Stimulated activated naive CD8-positive, alpha-beta T cell treated with anti-CD3 and anti-CD28 coated beads, Interleukin-15, amount 100 ng/mL, for 72 hours (primary cell): ENCODE results near the gene CNPPD1.

ENCODE experiments used
- ATAC-seq: fragments of 150-1000 bp; cut with Tn5 transposase; 2 replicates; pipeline ENCODE4 v1.10.0; 2021; ENCODE audit warnings: mild to moderate bottlenecking, moderate library complexity
- DNase-seq, 2 donors: peaks; one replicate each; pipeline ENCODE4 v3.0.0; 2021 to 2022
- H3K27ac Mint-ChIP-seq, 2 donors: one replicate each; pipeline ENCODE4 v1.8.0; 2022; ENCODE audit warnings: mild to moderate bottlenecking in 2 of 2, mixed read lengths in 2 of 2, moderate library complexity in 2 of 2
- H3K27me3 Mint-ChIP-seq: one replicate; pipeline ENCODE4 v1.8.0; 2022; ENCODE audit warnings: mixed read lengths
- H3K4me1 Mint-ChIP-seq: one replicate; pipeline ENCODE4 v1.8.0; 2022; ENCODE audit warnings: mild to moderate bottlenecking, mixed read lengths
- H3K4me3 Mint-ChIP-seq, 2 donors: one replicate each; pipeline ENCODE4 v1.8.0; 2022; ENCODE audit warnings: mild to moderate bottlenecking in 2 of 2, mixed read lengths in 2 of 2, moderate library complexity in 1 of 2
- H3K9me3 Mint-ChIP-seq, 2 donors: one replicate each; pipeline ENCODE4 v1.8.0; 2022; ENCODE audit warnings: mixed read lengths in 2 of 2

Gene CNPPD1

DNA sequence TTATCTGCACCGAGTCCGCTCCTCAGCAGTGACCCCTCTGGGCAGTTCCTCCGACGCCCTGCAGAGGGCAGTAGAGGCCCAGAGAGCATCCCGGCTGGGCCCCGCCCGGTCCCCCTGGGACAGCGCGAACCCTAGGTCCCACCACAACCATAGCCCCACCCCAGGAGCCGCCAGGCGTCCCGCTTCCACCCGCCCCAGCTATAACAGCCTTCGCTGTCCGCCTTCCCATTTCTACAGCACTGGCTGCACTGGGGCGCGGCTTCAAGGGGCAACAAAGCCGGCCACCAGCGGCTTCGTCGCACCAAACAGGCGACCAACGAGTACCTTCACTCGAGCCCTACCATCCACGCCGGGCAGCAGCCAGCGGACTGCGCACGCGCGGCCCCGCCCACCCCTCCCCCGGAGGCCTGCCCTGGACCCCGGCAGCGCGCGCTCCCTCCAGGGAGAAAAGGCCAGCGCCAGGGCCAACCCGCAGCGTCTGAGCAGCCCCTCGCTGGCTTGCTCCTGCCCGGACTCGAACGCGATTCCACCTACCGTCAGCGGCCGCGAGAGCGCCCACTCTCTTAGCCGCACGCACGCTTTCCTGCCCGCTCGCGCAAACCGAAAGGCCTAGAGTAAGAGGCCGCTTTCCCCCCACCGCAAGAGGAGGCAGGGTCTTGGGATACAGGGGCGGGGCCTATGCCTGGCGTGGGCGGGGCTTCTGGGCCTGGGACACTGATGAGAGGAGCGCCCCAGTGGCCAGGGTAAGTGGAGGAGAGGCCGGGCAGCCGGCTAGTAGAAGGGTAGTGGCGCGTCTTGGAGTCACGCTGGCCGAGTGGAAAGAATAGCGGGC is 16.3 kb downstream of the CNPPD1 start, which contains the start of gene NHEJ1:
NHEJ1 (minus strand) TSS at position 630 of the 832 bp plus-strand sequence. CDS start 2,453 bp downstream, outside the sequence.
- peak within 1 kb of the TSS; percentile 94 to 96 for H3K4me3 Mint-ChIP-seq
- no peaks in the 10 kb centered on the region for H3K9me3 Mint-ChIP-seq
- ATAC-seq (peak; percentile 91), DNase-seq (peak; percentile 94 to 95)
- H3K27me3 Mint-ChIP-seq = no peaks in the 10 kb centered on the region
- H3K27ac Mint-ChIP-seq = peak within 1 kb of the TSS; percentile 95 to 96
- H3K4me1 Mint-ChIP-seq = peaks cover 26% of the 10 kb centered on the region

DNA sequence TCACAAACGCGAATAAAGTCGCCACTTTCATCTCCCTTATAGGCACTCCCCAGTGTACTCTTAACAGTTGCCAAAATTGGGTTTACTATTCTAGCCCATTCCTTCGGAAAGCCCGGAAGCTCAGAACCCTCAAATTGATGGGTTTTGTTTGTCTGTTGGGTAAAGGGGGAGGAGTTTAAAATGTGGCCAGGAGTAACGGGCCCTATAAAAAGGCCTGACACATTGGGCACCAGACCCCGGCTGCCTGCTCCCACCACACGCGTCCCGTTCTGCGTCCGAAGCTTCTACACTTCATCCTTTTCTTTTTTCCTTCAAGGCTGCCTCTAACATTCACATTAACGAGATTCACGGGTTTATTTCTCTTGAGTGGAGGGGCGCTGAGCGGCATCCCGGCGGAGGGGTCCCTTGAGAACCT is 16.9 kb downstream of the CNPPD1 start:
- no peaks in the 10 kb centered on the region for H3K9me3 Mint-ChIP-seq
- ATAC-seq (peak; percentile 1), DNase-seq (no peak)
- no peaks in the 10 kb centered on the region for H3K27me3 Mint-ChIP-seq
- peak overlapping the region; percentile 80 to 96 for H3K27ac Mint-ChIP-seq
- H3K4me3 Mint-ChIP-seq = peak overlapping the region; percentile 94 to 96
- H3K4me1 Mint-ChIP-seq = peaks cover 26% of the 10 kb centered on the region

DNA sequence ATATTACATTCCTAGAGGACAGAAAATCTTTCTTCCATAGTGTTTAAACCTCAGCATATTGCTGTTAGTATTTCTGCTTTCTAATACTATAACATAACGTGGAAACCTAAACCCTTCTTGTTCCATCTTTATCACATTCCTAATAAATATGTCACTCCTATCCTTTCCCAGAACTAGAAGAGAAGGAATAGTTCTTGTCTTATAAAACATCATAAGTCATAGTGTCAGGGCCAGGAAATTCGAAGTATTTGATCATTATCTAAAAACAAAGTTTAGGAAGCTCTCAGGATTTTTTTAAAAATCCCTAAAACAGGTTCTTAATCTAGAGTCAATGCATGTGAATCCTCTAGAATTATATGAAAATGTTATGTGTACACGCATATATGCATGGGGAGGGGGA is 18.1 kb downstream of the CNPPD1 start:
- no peak for DNase-seq
- H3K4me3 Mint-ChIP-seq = no peak overlapping the region
- ATAC-seq = no peak
- peaks cover 26% of the 10 kb centered on the region for H3K4me1 Mint-ChIP-seq
- no peak overlapping the region for H3K27ac Mint-ChIP-seq
- H3K27me3 Mint-ChIP-seq = no peaks in the 10 kb centered on the region
- H3K9me3 Mint-ChIP-seq = no peaks in the 10 kb centered on the region

DNA sequence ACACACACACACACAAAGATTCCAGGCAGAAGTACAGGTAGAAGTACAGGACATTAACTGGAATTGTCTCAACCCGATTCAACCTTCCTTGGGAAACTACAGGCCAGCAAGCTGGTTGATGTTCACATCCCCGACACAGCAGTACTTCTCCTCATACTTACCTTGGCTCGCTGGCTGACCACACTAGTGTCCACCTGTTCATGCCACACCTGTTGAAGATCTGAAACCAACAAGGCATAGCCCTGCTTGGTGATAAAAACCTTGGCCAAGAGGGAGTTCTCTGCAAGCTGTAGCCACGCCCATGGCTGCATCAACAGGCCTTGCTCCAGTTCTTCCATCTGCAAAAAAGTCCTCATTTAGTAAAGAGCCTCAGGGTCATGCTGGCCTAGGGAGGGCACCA is 18.7 kb downstream of the CNPPD1 start:
- H3K27me3 Mint-ChIP-seq = no peaks in the 10 kb centered on the region
- peaks cover 26% of the 10 kb centered on the region for H3K4me1 Mint-ChIP-seq
- DNase-seq = no peak
- H3K27ac Mint-ChIP-seq = no peak overlapping the region
- ATAC-seq = no peak
- H3K4me3 Mint-ChIP-seq = no peak overlapping the region
- H3K9me3 Mint-ChIP-seq = no peaks in the 10 kb centered on the region

DNA sequence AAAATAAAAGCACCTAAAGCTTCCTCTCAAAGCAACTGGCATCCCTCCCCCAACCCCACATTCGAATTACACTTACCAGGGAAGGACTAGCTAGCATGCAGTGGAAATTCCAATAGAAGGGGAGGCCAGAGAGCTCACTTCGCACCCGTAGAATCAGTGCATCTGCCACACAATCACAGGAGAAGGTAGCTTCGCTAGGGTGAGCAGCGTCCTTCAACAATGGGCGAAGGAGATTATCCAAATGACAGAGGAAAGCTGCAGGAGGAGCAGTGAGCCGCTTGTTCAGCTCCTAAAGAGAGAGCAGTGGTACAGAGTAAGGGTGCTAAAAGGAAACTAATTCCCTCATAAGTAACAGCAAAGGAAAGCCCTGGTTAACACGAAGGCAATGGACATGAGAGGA is 19.3 kb downstream of the CNPPD1 start:
- H3K4me3 Mint-ChIP-seq = no peak overlapping the region
- no peak overlapping the region for H3K27ac Mint-ChIP-seq
- peaks cover 26% of the 10 kb centered on the region for H3K4me1 Mint-ChIP-seq
- no peaks in the 10 kb centered on the region for H3K9me3 Mint-ChIP-seq
- H3K27me3 Mint-ChIP-seq = no peaks in the 10 kb centered on the region
- DNase-seq (no peak), ATAC-seq (no peak)

DNA sequence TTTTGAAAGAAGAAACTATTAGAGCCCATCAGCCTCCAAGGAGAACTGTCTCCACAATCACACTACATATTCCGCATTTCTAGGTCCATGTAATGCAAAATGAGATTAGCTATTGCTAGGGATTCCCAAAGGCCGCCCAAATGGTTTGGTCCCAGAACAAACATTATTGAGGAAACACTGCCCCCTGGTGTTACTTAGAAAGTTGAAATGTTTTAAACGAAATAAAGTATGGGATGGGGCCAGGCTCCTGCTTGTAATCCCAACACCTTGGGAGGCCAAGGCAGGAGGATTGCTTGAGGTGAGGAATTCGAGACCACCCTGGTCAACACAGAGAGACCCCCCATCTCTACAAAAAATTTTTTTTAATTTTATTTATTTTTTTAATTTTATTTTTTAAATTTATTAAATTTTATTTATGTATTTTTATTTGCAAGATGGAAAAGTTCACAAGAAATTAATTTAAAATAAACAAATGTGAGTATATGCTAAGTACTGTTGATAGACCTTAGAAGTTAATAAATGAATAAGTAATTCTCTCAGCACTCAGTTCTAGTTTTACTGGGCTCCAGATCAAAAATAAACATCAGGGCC is 21.6 kb downstream of the CNPPD1 start:
- H3K27me3 Mint-ChIP-seq = no peaks in the 10 kb centered on the region
- no peak overlapping the region for H3K27ac Mint-ChIP-seq
- H3K9me3 Mint-ChIP-seq = no peaks in the 10 kb centered on the region
- H3K4me3 Mint-ChIP-seq = no peak overlapping the region
- ATAC-seq (peak; percentile 32), DNase-seq (peak; percentile 27 to 36)
- H3K4me1 Mint-ChIP-seq = peaks cover 14% of the 10 kb centered on the region

DNA sequence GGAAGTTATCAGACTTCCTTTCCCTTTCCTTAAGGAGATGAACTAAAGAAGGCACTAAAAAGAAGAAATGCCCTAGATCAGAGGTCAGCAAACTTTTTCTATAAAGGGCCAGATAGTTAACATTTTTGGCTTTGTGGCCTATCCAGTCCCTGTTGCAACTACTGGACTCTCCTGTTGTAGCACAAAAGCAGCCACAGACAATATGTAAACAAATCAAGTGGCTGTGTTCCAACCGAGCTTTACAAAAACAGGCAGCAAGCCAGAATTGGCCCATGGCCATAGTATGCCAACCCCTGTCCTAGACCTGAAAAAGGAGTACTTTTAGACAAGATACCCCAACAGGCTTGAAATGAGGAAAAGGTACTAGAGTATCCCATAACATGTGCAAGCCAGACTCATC is 27.1 kb downstream of the CNPPD1 start:
- H3K4me3 Mint-ChIP-seq = no peak overlapping the region
- no peaks in the 10 kb centered on the region for H3K9me3 Mint-ChIP-seq
- DNase-seq (no peak), ATAC-seq (no peak)
- H3K4me1 Mint-ChIP-seq = no peaks in the 10 kb centered on the region
- H3K27me3 Mint-ChIP-seq = no peaks in the 10 kb centered on the region
- H3K27ac Mint-ChIP-seq = no peak overlapping the region

DNA sequence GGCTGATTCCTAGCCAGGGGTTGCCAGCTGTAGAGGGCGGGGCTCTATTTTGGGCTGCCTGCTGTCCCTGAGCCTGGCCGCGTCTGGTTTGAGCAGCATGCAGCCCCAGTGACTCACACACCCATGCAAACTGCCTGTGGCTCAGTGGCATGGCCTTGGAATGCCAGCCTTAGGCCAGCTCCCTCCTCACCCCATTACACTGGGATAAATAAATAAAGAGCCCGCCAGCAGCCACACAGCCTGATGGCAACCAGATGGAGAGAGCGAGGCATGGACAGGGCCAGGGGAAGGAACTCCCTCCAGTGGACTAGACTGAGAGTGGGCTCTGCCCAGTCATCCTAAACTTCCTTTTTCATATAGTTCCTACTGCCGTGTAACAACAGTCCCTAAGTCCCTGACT is 34.4 kb downstream of the CNPPD1 start:
- ATAC-seq (no peak), DNase-seq (no peak)
- Mint-ChIP-seq H3K27me3 (no peaks in the 10 kb centered on the region), H3K27ac (peak overlapping the region in 1 of 2 donors; percentile 51), H3K9me3 (no peaks in the 10 kb centered on the region), H3K4me3 (no peak overlapping the region), H3K4me1 (no peaks in the 10 kb centered on the region)

DNA sequence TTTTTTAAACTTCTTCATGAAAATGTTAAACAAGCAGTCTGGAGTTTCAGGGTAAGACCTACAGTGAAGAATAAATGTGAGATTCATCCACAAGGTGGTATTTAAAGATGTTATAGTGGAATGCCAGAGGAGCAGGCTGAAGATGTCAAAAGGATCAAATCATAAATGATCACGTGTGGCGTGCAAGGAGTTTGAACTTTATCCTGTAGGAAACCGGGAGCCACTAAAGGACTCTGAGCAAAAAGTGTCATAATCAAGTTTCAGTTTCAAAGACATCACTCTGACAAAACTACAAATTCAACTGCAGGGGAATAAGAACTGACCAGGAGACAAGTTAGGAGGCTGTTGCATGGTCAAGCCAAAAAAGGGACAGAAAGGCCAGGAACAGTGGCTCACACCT is 36.0 kb downstream of the CNPPD1 start:
- Mint-ChIP-seq H3K4me1 (no peaks in the 10 kb centered on the region), H3K9me3 (no peaks in the 10 kb centered on the region), H3K27me3 (no peaks in the 10 kb centered on the region), H3K27ac (peak overlapping the region in 1 of 2 donors; percentile 13), H3K4me3 (no peak overlapping the region)
- DNase-seq = no peak
- no peak for ATAC-seq

DNA sequence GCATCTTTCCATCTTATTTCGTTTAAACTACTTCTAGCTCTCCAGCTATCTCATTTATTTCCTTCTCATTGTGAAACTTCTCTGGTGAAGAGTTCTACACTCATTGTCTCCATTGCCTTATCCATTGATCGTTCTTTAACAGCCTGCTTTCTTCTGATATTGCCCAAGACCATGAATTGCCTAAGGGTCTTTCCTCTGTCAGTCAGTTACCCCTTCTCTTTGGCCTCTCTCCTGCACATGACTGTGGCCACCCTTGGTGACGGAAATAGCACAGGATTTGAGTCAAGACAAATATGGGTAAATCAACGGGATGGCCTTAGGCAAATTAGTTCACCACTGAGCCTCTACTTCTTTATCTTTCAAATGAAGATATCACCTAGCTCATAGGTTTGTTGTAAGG is 42.7 kb downstream of the CNPPD1 start:
- no peak overlapping the region for H3K4me3 Mint-ChIP-seq
- H3K27ac Mint-ChIP-seq = no peak overlapping the region
- H3K4me1 Mint-ChIP-seq = peaks cover 12% of the 10 kb centered on the region
- no peak for DNase-seq
- ATAC-seq = no peak
- H3K27me3 Mint-ChIP-seq = no peaks in the 10 kb centered on the region
- H3K9me3 Mint-ChIP-seq = no peaks in the 10 kb centered on the region

DNA sequence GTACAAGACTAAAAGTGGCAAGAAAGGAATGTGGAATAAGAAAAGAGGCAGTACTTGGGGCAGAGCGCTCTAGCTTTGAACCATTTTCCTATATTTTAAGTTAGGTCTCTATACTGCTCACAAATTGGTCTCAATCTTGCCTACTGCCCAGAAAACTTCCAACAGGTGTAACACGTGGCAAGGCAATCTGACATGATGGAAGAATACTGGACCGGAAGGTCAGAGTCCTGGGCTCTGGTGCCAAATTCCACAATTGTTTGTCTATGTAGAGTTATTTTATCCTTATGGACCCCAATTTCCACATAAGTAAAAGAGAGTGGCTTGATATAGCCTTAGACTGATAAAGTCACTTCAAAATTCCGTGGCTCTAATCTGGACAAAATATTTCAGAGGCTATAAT is 45.0 kb downstream of the CNPPD1 start:
- Mint-ChIP-seq H3K27me3 (no peaks in the 10 kb centered on the region), H3K27ac (no peak overlapping the region), H3K4me3 (no peak overlapping the region), H3K4me1 (peaks cover 18% of the 10 kb centered on the region), H3K9me3 (no peaks in the 10 kb centered on the region)
- DNase-seq (no peak), ATAC-seq (no peak)

DNA sequence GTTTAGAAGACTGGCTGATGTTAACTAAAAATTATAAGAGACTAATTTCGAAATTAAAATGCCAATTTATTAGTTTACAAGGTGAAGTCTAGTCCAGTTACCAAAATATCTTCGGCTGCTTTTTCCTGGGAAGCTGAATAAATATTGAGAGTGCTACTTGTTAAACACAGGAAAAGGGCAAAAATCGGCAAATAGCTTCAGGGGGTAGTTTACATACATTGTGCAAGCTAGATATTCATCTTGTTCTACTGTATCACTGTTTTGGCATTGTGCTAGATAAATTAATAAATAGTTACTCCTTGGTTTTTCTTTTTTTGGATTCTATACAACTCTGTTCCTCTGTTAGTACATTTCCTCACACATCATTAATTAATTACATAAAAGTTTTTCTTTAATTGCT is 45.4 kb downstream of the CNPPD1 start:
- peaks cover 18% of the 10 kb centered on the region for H3K4me1 Mint-ChIP-seq
- DNase-seq (no peak), ATAC-seq (no peak)
- H3K9me3 Mint-ChIP-seq = no peaks in the 10 kb centered on the region
- H3K27me3 Mint-ChIP-seq = no peaks in the 10 kb centered on the region
- H3K4me3 Mint-ChIP-seq = no peak overlapping the region
- no peak overlapping the region for H3K27ac Mint-ChIP-seq

DNA sequence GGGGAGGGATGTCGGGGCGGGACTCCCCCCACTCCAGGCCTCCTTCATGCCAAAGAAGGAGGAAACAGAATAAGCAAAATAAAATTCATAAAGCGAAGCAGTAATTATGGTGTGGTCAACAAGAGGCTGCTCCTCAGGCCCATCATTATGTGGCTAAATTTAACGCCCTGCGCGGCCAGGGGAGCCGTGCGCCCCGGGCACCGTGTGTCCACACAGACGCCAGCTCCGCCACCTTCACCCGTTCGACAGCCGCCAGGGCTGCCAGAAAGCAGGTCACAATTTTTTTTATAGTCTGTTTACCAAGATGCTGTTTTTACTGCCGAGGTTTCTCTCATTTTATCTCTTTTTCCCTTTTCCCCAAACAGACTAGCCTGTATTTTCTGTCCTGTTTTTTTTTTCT is 47.1 kb downstream of the CNPPD1 start:
- Mint-ChIP-seq H3K4me3 (no peak overlapping the region), H3K27ac (no peak overlapping the region), H3K9me3 (no peaks in the 10 kb centered on the region), H3K4me1 (peaks cover 29% of the 10 kb centered on the region), H3K27me3 (no peaks in the 10 kb centered on the region)
- DNase-seq (no peak), ATAC-seq (no peak)

DNA sequence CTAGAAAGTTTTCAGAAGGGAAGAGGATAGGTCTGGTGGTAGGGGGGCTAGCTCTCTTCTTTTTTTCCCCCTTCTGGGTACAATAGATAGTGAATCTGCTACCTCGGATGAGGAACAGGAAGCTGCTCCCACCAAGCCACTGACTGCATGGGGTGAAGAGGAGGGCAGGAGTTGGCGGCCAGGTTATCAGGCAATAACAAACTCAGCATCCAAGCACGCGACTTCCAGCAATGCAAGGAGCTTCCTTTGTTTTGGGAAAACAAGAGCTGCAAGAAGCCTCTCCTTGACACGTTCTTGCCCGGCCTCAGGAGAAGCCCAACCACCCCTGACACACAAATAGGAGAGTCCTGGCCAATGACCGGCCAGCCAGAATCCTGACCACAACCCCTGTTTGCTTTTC is 48.3 kb downstream of the CNPPD1 start:
- no peaks in the 10 kb centered on the region for H3K27me3 Mint-ChIP-seq
- ATAC-seq = no peak
- no peaks in the 10 kb centered on the region for H3K9me3 Mint-ChIP-seq
- no peak for DNase-seq
- no peak overlapping the region for H3K27ac Mint-ChIP-seq
- H3K4me3 Mint-ChIP-seq = no peak overlapping the region
- peaks cover 31% of the 10 kb centered on the region for H3K4me1 Mint-ChIP-seq

DNA sequence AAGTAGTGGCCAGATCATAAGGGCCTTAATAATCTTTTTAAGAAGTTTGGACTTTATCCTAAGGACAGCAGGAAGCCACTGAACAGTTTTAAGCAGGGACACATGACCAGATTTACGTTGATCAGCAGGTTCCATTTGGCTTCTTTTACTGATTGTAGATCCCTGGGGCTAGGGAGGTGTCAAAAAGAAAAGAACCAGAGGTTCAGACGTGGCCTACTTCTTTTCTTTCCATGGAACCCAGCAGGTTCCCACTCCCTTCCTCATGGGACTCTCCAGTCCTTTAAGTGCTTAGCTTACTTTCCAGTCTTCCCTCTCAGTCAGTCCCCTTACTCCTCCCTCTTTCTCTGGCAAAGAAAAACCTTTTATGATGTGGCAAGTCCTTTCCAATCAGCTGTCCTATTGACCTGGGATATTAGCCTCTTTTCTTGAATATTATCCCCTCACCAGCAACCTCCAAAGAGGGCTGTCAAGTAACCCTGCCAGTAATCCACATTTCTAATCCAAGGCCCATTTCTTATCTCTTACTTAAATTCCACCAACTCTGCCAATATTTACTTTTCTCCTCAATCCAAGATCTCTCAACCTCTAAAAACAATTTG is 49.6 kb downstream of the CNPPD1 start:
- no peak for ATAC-seq
- Mint-ChIP-seq H3K27ac (no peak overlapping the region), H3K4me1 (peaks cover 26% of the 10 kb centered on the region), H3K27me3 (no peaks in the 10 kb centered on the region), H3K4me3 (no peak overlapping the region), H3K9me3 (no peaks in the 10 kb centered on the region)
- no peak for DNase-seq

DNA sequence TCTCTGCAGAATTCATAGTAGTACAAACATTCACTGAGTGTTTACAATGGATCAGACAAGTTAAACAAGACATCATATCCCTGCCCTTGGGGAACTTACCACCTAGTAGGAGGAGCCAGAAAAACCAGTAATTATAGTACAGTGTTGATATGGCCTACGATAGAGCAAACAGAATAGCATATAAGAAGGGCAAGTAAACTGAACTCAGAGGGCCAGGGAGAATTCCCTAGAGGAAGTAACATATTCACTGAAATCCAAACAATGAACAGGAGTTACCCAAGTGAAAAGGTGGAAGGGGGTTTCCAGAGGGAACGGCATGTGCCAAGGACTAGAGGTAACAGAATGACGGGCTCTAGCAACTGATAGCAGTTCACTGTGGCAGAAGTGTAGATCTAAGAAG is 50.2 kb downstream of the CNPPD1 start:
- ATAC-seq (no peak), DNase-seq (no peak)
- Mint-ChIP-seq H3K4me1 (peaks cover 26% of the 10 kb centered on the region), H3K9me3 (no peaks in the 10 kb centered on the region), H3K27ac (no peak overlapping the region), H3K4me3 (no peak overlapping the region), H3K27me3 (no peaks in the 10 kb centered on the region)
